Thymus (tissue), 11 donors: Measurements from ENCODE around the gene MFAP3L. TPM values are rescaled to one million over a fixed set of nuclear protein-coding genes. Genes with fewer than 3 reads are reported as not detected.

ENCODE experiments used
- DNase-seq, 9 donors: peaks; one replicate each; pipeline ENCODE4 v3.0.0-alpha.2; 2013; ENCODE audit warnings: low spot score in 9 of 9, low read depth in 6 of 9, missing footprints in 1 of 9
- H3K27ac ChIP-seq, 2 donors: one replicate each; pipeline ENCODE4 v1.5.1; 2013; ENCODE audit warnings: control low read depth in 1 of 2, low read depth in 1 of 2, low read length in 1 of 2, mild to moderate bottlenecking in 1 of 2, moderate library complexity in 1 of 2
- H3K27me3 ChIP-seq, 2 donors: one replicate each; pipeline ENCODE4 v1.5.1; 2013; ENCODE audit warnings: low read length in 1 of 2; ENCODE audit not compliant: control insufficient read depth in 2 of 2, insufficient read depth in 1 of 2
- H3K36me3 ChIP-seq, 2 donors: one replicate each; pipeline ENCODE4 v1.5.1; 2013; ENCODE audit warnings: low read length in 1 of 2, mild to moderate bottlenecking in 1 of 2, moderate library complexity in 1 of 2; ENCODE audit not compliant: control insufficient read depth in 2 of 2, insufficient read depth in 2 of 2
- H3K4me1 ChIP-seq, 2 donors: one replicate each; pipeline ENCODE4 v1.5.1; 2013; ENCODE audit warnings: low read length in 2 of 2; ENCODE audit not compliant: control insufficient read depth in 2 of 2, insufficient read depth in 2 of 2
- H3K4me3 ChIP-seq, 2 donors: one replicate each; pipeline ENCODE4 v1.5.1; 2013; ENCODE audit warnings: low read length in 2 of 2, control low read depth in 1 of 2, mild to moderate bottlenecking in 1 of 2
- H3K9me3 ChIP-seq, 2 donors: one replicate each; pipeline ENCODE4 v1.5.1; 2013; ENCODE audit warnings: low read length in 1 of 2, mild to moderate bottlenecking in 1 of 2; ENCODE audit not compliant: control insufficient read depth in 2 of 2, insufficient read depth in 1 of 2
- WGBS: extraction: QIAGEN DNeasy Blood & Tissue Kit; methylation state at CpG from one replicate; pipeline ENCODE4 v1.1.7; 2013; 5-methylcytosine and 5-hydroxymethylcytosine counted together
- polyA plus RNA-seq: library from polyadenylated mRNA; stranded (reverse); fragments of 200-250 nt; gene quantifications from one replicate; pipeline ENCODE4 v1.2.3, GENCODE V29; 2013
- total RNA-seq: library from RNA; stranded (reverse); fragments of 120-200 nt; gene quantifications from one replicate; pipeline ENCODE4 v1.2.4, GENCODE V29; 2013
- donor health status: healthy.

MFAP3L gene
- total and polyA plus RNA-seq, 2 donors, result 0.80 to 1.5 TPM

DNA sequence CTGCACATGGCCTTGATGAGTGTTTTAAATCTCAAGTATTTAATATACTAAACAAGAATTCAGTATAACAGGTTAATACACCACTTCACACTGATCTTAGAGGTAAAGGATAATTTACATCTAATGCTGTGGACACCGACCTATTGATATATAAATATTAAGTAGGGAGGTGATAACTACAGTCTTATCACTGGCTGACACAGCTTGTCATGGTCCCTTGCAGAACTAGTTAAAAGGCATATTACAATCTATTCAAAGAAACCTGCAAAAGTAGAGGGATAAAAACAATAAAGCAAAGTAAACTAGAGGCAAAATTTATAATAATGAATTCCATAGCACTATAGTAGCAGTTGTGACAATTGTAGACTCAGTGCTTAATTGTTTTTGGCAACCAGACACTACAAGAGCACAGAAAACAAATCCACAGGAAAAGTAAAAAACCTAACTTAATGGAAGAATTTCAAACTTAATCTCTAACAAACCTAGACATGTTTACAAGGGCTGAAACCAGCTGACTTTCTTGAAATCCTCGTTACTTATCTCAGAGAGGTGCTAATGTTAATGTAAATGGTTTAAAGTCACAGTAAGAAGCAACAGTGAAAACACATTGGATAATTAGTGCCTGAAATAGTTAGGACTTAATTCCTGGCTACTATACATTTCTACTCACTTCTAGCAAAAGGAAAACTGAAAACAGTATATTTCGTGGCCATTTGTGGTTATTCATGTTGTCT is 25.0 kb downstream of the MFAP3L start:
- H3K4me1 ChIP-seq, result no peaks in the 10 kb centered on the region
- no peaks in the 10 kb centered on the region for H3K36me3 ChIP-seq
- H3K27ac ChIP-seq, result no peak overlapping the region
- no peaks in the 10 kb centered on the region for H3K27me3 ChIP-seq
- H3K9me3 ChIP-seq, result no peaks in the 10 kb centered on the region
- no peak overlapping the region for H3K4me3 ChIP-seq
- WGBS, result 74% methylated on average over 3 of the region's 3 CpGs
- no peak for DNase-seq

DNA sequence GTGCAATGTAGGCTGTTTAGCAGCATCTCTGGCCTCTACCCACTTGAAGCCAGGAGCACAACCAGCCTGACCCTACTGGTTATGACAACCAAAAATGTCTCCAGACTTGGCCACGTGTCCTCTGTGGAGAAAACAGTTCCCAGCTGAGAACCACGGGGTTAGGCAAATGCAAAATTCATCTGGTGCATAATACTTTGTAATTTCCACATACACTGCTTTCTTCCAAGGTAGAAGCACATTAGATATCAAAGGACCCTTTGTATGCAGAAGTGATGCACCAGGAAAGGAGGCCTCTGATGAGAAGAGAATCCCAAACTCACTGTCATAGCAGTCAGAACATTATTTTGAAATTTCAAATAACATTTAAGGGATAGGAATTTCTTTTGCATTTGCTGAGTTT is 26.3 kb downstream of the MFAP3L start:
- DNase-seq, result no peak

DNA sequence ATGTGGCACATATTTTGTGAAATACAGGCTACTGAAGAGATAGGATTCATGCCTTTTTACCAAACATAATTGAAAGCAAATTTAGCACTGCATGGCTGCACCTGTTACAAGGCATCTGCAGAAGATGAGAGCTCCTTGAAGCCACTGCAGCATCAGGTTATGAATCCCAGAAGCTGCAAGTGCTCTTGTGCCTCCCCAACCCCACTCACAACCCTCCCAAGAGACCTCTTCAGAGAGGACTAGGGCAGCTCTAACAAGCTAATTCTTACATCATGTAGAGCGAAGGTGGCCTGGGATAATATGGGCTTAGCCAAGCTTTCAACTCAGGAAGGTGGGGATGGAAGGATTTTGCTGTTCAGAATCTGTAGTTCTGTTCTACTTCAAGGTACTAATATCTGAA is 27.2 kb downstream of the MFAP3L start:
- Histone ChIP-seq H3K27me3 (no peaks in the 10 kb centered on the region), H3K4me3 (no peak overlapping the region), H3K4me1 (no peaks in the 10 kb centered on the region), H3K36me3 (no peaks in the 10 kb centered on the region), H3K27ac (no peak overlapping the region), H3K9me3 (no peaks in the 10 kb centered on the region)
- 98% methylated on average over 1 of the region's 1 CpG for WGBS
- no peak for DNase-seq

More for the DNA sequence above, 26.3 kb downstream of the MFAP3L start:
- H3K4me3 ChIP-seq, result no peak overlapping the region
- H3K9me3 ChIP-seq, result no peaks in the 10 kb centered on the region
- WGBS, result 89% methylated on average over 2 of the region's 2 CpGs
- H3K27me3 ChIP-seq, result no peaks in the 10 kb centered on the region
- no peaks in the 10 kb centered on the region for H3K36me3 ChIP-seq
- no peak overlapping the region for H3K27ac ChIP-seq
- no peaks in the 10 kb centered on the region for H3K4me1 ChIP-seq

DNA sequence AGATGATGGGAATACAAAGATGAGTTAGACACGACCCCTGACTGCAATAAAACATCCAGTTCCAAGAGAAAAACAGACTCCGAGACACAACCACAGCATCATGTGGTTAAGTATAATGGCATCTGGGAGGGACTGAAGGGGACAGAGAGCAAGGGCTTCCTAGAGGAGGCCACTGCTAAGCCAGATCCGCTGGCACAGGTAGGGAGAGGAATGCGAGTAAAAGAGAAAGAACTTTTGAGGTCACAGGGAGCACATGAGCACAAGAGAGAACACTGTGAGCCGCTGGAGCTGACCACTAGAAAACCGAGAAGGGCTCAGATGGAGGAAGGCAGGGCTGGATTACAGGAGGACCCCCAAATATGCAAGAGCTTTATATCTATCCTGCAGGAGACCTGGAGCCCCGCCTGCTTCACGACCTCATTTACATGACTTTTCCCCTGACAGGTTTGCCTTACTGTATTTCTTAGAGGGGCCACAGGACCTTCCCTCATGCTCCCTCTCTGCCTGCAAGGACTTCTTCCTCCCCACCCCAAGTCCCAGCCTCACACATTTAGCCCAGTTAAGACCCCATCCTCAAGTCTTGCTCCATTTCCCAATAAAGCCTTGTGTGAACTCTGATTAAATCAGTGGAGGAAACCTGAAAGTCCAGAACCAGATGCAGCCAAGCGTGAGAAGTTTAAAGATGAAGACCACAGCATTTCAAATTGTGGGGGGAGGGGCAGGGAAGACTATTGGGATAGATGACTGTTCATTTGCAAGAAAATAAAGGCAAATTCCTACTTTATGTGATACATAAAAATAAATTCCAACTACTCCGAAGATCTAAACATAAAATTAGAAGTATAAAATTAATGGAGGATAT is 29.6 kb downstream of the MFAP3L start:
- 94% methylated on average over 10 of the region's 10 CpGs for WGBS
- H3K27me3 ChIP-seq, result no peaks in the 10 kb centered on the region
- no peaks in the 10 kb centered on the region for H3K9me3 ChIP-seq
- H3K27ac ChIP-seq, result no peak overlapping the region
- no peak for DNase-seq
- H3K36me3 ChIP-seq, result no peaks in the 10 kb centered on the region
- no peaks in the 10 kb centered on the region for H3K4me1 ChIP-seq
- H3K4me3 ChIP-seq, result no peak overlapping the region

DNA sequence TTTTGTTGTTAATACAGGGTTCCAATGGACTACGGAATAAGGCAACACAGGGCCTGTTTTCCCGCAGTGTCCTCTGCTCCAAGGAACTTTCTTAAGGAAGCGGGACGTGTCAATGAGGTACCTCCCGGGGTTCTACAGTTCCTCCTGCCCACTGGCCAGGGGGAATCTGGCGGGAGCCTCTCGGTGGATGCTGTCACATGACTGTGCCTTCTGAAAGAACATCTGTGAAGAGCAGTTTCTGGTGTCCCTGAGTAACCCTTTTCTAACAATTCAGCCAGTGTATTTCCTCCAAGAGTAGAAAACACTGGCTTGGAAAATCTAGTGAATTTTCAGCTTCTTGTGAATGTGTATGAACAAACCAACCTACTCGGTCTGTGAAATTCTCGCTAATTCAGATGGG is 32.7 kb downstream of the MFAP3L start:
- no peak overlapping the region for H3K4me3 ChIP-seq
- H3K4me1 ChIP-seq, result no peaks in the 10 kb centered on the region
- H3K27me3 ChIP-seq, result no peaks in the 10 kb centered on the region
- DNase-seq, result no peak
- no peak overlapping the region for H3K27ac ChIP-seq
- WGBS, result 87% methylated on average over 9 of the region's 9 CpGs
- no peaks in the 10 kb centered on the region for H3K9me3 ChIP-seq
- no peaks in the 10 kb centered on the region for H3K36me3 ChIP-seq

DNA sequence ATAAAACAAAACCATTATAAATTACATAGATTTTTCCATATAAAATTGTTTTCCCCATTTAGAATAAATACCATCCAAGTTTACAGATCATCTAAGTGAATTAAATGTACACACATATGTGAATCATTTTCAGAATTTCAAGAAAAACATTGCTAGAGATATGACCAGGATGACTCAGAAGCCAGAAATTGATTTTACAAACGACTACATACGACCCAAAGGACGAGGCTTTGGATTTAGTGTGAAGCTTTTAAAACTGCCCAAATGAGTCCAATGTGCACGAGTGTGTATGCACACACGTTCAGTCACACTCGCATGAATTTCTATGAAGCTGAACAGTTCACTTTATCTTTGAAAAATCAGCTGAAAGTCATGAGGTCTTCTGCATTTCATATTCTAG is 37.9 kb downstream of the MFAP3L start:
- DNase-seq, result no peak
- no peaks in the 10 kb centered on the region for H3K27me3 ChIP-seq
- WGBS, result 91% methylated on average over 6 of the region's 6 CpGs
- no peaks in the 10 kb centered on the region for H3K4me1 ChIP-seq
- no peak overlapping the region for H3K27ac ChIP-seq
- H3K36me3 ChIP-seq, result no peaks in the 10 kb centered on the region
- H3K9me3 ChIP-seq, result no peaks in the 10 kb centered on the region
- H3K4me3 ChIP-seq, result no peak overlapping the region

DNA sequence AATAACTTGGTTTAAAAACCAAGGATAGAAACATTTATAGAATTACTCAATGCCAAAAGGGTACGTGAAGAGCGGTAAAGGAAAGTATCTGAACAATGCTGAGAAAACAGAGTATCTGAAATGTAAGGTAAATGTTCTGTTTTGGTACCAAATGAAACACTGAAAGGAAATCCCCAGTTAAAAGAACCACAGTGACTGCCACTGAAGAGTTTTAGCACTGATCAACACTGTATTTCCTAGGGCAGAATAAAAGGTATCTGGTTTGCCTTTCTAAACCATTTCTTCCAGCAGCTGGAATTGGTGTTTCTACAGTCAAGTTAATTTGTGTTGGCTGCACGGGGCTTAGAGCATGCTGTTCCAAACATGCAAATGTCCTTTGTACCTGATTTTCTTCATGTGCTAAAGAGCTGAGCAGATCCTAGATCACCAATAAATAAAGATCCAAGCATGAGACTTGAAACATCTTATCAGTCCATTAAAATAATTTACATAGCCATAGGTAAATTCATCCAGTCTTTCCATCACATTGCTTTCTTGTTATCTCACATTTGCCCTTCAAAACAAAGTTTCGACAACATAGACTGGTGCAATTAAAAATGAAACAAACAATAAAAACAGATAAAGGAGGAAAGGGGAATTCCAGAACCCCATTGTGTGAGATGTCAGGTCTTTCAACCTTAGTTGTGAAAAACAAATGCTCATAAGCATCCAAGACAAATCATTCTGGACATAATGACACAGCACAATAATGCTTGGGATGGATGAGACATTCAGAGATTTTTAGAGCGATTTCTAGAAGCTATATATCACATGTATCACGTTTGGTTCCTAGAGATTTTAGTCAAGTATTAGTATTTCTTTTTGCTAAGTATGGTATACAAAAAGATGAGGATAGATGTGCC is 38.6 kb downstream of the MFAP3L start:
- no peaks in the 10 kb centered on the region for H3K9me3 ChIP-seq
- H3K4me3 ChIP-seq, result no peak overlapping the region
- H3K4me1 ChIP-seq, result no peaks in the 10 kb centered on the region
- H3K27me3 ChIP-seq, result no peaks in the 10 kb centered on the region
- 94% methylated on average over 6 of the region's 6 CpGs for WGBS
- DNase-seq, result no peak
- H3K27ac ChIP-seq, result no peak overlapping the region
- H3K36me3 ChIP-seq, result no peaks in the 10 kb centered on the region

DNA sequence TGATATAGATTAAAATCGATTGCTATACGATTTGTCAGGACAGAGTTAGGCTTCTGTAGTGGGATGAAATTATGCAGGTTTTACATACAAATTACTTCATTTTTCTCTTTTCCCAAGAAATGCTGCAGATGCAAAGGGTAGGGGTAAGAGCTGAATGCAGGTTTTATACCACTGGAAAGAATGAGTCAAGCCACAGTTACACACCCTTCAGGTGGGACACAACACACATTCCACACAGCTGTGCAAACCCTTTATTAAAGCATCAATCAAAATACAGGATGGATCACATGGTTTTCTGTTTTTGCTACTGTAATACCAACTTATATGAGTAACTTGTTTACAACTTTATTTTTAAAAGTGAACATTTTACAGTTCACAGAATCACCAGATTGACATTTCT is 39.8 kb downstream of the MFAP3L start:
- no peak overlapping the region for H3K4me3 ChIP-seq
- H3K36me3 ChIP-seq, result no peaks in the 10 kb centered on the region
- H3K4me1 ChIP-seq, result no peaks in the 10 kb centered on the region
- no peak overlapping the region for H3K27ac ChIP-seq
- H3K9me3 ChIP-seq, result no peaks in the 10 kb centered on the region
- DNase-seq, result no peak
- WGBS, result 97% methylated on average over 2 of the region's 2 CpGs
- H3K27me3 ChIP-seq, result no peaks in the 10 kb centered on the region
